HG03060 (cell line): ENCODE measurements around the gene CTNND2.

ENCODE experiments used
- ATAC-seq: cut with Tn5 transposase; IDR thresholded peaks from one replicate; pipeline ENCODE4 v1.9.1; 2021; ENCODE audit warnings: low read depth, moderate number of reproducible peaks; ENCODE audit not compliant: unreplicated experiment

CTNND2 gene

GRCh38 chr5:11397549-11397948 lies 506.7 kb downstream of the CTNND2 start:
- no peak for ATAC-seq

DNA sequence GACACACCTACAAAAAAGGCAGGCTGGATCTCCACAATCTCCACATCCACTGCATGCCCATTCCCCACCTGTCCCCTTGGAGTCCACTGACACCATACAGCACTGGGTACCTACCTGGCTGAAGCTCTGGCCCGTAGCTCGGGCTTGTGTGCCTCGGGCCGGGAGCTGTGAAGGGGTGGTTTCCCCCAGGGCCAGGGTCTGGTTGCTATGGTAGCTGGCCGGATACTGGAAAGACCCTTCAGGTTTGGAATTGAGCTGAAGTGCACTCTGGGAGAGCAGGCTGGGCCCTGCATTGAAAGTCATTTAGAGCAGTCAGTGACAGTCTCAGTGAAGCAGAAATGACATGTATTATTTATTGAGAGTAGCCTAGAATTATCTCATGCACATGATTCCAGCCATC lies 507.3 kb downstream of the CTNND2 start:
- ATAC-seq, result no peak

DNA sequence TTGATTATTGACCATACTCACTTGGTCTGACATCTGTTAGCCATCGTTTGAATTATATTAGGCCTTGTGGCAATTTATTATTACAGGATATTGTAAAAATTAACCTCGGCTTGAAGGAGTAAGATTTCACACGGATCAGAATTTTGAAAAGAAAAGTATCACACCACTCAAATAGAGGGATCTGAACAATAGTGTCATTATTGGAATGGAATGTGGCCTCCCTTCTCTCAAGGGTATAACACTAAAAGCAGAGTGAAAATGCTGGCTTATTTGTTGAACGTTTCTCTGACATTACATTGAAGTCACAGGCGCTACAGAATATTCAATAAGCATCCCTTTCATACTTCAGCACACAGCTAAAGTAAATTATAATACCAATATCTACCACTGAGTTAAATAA lies 509.3 kb downstream of the CTNND2 start:
- ATAC-seq, result no peak

DNA sequence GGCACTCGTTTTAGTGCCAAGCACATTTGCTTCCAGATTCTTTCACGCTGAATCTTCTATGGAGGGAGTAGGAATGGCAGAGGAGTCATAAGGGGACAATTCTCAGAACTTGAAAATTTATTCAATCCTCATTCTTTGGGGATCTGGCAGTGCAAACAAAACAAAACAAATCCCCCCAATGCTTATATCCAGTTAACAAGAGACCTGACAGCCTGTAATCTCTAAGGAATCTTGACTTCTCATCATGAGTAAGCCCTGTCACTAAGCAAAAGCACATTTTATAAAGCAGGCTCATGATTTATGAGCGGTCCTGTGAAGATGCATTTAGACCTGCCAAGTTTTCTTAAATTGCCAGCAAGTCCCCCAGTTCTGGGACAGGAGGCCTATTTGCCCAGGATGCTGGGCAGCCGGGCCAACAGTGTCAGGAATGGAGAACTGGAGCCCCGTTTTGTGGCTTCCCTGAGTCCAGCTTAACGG lies 513.9 kb downstream of the CTNND2 start:
- no peak for ATAC-seq

DNA sequence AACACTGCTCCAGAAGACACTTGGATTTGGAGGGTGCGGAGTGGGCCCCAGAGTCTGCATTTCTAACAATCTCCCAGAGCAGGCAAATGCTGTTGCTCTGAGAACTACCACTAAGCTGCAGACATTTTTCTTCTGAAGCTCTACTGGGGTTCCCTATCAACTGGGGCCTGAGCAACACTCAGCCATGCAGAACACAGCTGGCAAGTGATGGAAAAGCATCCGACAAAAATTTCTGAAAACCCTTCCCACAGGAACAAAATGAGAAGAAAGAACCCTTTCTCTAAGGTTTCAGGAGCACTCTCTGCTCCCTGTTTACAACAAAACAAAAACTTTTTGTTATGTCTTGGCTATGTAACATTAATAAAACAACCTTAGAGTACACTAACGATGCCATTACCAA lies 516.9 kb downstream of the CTNND2 start:
- ATAC-seq, result no peak

DNA sequence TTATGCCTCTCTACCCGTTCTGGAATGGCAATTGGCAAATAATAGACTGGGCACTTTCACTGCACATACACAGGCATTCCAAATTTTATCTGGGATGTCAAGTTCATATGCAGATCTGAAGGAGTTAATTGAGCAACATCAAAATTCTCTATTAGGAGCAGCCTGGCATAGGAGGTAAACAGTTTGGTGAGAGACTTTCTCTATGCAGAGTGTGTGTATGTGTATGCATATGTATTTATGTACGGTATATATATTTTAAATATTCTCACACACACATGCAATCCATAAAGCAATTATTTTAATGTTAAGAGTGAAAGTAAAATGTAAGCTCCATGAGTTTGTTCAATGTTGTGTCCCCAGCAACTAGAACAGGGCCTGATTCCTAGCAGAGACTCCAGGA lies 517.8 kb downstream of the CTNND2 start:
- no peak for ATAC-seq

GRCh38 chr5:11385901-11386293 lies 518.3 kb downstream of the CTNND2 start:
- ATAC-seq, result no peak

- ATAC-seq, result no peak
These were observed 518.9 kb downstream of the CTNND2 start for GRCh38 chr5:11385251-11385900.

DNA sequence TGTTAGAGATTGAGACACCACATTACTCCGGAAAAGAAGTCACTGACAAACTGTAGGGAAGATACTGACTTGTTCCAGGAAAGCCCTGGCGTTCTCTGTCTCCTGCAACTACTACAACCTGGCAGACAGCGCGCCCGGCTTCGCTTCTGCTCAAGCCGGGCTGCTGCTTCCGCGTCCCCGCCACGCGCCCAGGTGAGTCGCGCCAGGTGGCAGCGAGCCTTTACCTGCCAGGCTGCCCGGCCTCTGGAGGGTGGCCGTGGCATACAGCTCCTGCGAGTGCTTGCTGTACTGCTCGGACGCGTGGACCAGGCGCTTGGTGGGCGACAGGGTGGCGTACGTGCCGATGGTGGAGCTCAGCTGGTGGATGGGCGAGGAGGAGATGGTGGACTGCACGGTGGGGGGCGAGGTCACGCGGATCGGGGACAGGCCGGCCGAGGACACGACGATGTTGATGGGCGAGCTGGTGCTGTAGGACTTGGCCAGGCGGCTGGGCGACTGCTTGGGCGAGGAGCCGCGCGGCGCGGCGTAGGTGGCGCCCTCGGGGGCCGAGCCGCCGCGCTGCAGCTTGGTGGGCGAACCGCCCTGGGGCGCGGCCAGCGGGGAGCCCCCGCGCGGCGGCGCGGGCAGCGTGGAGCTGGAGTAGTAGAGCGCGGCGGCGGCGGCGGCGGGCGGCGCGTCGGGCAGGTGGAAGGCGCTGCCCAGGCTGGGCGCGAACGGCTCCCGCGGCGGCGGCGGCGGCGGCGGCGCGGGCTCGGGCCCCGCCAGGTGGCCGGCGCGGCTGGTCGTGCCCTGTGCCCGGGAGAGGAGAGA lies 519.6 kb downstream of the CTNND2 start:
- ATAC-seq, result no peak

DNA sequence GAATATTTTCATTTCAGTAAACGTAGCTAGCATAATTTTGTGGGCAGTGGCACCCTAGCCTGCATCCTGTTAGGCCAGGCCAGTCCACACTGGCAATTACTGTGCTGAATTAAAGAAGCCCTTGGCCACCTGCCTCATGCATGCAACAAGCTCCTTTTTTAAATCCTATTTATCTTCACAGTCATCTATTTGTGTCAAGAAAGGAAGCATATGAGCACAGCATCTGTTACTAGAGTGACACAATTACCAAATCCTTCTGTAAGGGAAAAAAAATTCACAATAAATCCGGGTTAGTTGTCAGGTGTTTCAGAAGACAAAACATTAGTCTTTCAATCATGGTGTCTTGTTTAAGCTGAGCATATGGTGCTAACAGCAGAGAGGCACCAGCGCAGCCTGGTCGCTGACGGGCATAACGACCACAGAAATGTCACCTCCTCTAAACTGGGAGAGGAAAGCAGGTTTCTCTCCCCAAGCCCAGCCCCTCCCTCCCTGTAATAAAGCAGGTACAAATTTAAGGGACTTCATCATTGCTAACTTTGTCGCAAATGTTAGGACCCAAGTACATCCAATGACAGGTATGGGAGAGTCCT lies 520.6 kb downstream of the CTNND2 start:
- no peak for ATAC-seq

DNA sequence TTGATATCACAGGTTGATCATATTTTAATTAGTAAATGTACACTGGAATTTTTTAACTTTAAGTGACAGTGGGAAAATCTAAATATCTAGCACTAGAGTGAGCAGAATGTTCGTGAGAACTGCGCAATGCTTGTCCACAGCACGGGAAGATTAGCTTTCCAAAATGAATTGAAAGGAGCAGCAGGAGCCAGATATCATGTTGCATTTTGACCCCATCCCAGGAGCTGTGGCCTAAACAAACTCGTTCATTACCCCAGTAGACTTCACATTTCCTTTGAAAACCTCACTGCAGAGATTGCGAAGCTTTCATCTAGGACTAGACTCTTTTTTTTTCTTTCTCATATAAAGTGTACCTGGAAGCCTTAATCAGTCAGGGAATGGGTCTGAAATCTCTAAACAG lies 525.8 kb downstream of the CTNND2 start:
- ATAC-seq, result no peak

DNA sequence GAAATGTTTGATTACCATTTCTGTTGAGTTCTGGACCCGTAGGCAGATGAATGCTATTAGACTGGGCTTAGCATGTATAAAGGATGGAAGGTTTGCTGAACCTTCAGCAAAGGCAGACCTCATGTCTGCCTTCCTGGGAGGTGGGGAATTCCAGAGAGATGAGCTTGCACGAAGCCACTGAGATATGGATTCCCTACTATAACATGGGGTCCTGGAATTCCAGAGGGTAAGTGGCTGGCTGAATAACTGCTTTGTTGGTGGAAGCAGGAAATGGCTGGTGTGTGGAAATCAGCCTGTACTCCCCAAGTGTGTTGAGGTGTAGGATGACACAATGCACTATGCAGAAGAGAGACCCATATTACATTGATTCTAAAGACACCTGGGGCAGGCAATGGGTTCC lies 526.4 kb downstream of the CTNND2 start:
- no peak for ATAC-seq

- ATAC-seq, result no peak
These were observed 532.1 kb downstream of the CTNND2 start for GRCh38 chr5:11372191-11372590.

DNA sequence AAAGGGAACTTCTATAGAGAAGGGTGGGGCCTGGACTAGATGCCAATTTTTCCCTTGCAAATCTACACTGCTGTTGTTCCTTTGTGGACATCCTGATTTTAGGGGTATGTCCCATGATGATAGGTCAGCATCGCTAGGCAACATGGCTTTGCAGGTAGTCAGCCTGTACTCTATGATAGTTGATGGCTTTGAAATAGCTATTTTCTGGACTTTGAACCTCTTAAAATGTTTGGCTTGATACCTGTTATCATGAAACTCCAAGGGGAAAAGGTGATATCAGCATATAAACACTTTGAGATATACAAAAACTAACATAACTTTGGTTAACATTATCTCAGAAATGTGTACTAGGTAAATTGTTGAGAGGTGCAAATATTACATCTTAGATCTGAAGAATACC lies 533.2 kb downstream of the CTNND2 start:
- ATAC-seq, result no peak

- no peak for ATAC-seq
These were observed 539.7 kb downstream of the CTNND2 start for GRCh38 chr5:11364531-11364930.

- ATAC-seq, result no peak
These were observed 540.5 kb downstream of the CTNND2 start for GRCh38 chr5:11363631-11364178.

DNA sequence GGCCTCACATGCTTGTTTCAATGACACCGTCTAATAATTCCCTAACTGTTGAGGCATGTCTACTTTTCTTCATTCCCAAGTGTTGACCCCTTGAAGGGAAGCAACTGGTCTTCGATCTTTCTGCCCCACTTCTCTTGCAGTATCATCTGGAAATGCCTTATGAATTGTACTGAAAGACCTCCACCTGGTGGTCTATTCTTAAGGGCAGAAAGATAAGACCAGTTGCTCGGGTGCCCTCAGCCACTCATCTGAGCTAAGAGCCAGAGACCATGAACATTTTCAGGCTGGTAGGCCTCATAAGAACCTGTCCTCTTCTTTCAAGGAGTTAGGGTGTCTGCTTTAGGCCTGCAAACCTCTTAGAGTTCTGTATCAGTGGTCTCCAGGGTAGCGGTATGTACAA lies 542.5 kb downstream of the CTNND2 start:
- ATAC-seq, result no peak

DNA sequence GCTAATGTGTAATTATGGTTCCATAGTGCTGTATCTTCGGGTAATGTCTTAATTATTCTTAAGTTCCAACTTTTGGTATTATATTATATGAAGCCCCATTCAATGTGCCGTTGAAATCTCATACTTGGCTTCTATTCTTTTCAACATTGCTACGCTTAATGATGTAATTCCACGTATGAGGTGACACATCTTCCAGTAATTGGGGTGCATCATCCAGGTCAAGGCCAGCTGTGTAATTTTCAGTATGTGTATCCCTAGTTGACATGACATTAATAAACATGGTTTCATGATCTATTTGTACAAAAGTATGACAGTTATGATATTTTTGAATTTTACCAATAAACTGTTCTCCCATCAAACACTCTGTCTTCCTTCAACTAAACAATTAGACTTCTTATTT lies 546.3 kb downstream of the CTNND2 start:
- no peak for ATAC-seq

DNA sequence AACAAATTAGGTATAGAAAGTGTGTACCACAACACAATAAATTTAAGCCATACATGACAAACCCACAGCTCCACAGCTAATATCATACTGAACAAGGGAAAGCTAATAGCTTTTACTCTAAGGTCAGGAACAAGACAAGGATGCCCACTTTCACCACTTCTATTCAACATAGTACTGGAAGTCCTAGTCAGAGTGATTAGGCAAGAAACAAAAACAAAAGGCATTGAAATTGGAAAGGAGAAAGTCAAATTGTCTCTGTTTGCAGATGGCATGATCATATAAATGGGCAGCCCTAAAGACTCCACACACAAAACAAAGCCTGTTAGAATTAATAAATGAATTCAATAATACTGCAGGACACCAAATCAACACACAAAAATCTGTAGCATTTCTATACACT lies 548.8 kb downstream of the CTNND2 start:
- no peak for ATAC-seq

DNA sequence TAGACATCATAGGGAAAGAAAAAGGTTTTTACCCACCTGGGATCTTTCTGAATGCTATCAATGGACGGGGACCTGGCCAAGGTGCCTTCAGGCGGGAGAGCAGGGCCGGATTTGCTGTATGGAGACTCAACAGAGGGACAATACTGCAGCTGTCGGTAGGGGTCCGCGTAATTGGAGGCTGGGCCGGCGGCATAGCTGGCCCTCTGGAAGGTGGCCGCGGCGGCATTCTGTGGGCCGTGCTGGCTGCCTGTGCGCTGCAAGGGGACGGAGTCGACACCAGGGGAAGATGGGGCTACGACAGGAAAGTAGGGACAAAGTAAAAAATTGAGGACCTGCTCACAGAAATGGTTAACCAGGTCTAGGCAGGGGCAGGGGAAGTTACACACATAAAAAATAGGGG lies 557.9 kb downstream of the CTNND2 start:
- no peak for ATAC-seq
